HG03378 (cell line): ENCODE data around the gene EMILIN3.

ENCODE experiments used
- ATAC-seq: cut with Tn5 transposase; IDR thresholded peaks from one replicate; pipeline ENCODE4 v1.9.1; 2021; ENCODE audit warnings: mild to moderate bottlenecking, moderate library complexity; ENCODE audit not compliant: unreplicated experiment

The EMILIN3 gene

DNA sequence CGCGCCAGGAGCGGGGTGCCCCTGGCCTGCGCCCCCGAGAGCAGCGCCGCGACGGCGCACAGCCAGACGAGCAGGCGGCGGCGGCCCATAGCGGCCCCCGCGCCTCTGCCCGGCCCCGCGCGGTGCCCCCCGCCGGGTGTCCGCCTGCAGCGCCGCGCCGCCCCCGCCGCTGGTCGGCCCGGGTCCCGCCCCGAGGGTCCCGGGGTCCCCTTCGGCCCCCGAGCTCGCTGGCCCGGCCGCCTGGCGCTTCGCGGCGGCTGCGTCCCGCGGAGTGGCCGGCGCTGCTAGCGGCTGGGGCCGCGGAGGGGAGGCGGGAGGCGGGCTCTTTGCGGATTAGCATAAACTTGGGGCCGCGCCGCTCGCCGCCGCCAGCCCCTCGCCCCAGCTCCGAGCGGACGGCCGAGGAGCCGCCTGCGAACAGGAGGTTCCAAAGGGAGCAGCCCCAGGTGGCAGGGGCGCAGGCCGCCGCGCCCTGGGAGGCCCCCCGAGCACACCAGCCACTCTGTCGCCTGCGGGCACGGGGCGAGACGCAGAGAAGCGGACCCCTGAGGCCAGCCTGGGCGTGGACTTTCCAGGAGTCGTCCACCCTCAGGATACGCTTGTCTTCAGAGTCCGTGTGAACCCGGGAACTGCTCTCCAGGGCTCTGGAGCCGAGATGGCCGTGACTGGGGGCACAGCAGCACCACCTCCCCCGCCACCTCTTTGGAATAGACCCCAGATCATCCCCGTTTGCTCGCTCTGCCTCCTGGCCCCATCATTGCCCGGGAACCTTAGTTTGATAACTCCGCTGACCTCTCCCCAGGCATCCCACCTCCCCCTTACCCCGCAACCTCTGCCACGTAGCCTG lies at the start of gene EMILIN3:
Gene EMILIN3 (minus strand): TSS at position 273 of the 847 bp plus-strand sequence. CDS start 184 bp downstream, at position 89.
- ATAC-seq, result no peak

- no peak for ATAC-seq
These were observed 48.6 kb upstream of the EMILIN3 start for GRCh38 chr20:41415191-41415590.

GRCh38 chr20:41413169-41413568 lies 46.6 kb upstream of the EMILIN3 start:
- no peak for ATAC-seq

- ATAC-seq, result no peak
These were observed 45.9 kb upstream of the EMILIN3 start for GRCh38 chr20:41412324-41413120.

DNA sequence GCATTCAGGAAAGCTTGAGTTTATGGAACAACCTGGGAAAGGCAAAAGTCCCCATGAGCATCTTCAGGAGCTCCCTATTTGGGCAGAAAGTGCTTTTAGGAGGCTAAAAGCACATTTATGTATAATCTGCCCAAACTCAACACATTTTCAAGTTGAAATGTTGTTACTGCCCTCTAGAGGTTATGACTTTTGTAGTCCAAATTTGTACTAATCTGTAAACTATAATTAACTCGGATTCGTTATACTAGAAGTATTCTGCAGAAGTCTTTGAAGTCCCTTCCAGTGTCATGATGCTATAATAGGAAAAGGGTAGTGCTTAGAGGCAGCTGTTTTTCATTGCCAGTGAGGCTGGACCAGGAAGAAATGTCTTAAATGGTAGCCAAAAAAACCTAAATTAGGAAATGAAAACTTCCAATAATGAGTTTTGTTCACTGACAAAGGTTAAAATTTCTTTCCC lies 44.8 kb upstream of the EMILIN3 start:
- ATAC-seq, result no peak

DNA sequence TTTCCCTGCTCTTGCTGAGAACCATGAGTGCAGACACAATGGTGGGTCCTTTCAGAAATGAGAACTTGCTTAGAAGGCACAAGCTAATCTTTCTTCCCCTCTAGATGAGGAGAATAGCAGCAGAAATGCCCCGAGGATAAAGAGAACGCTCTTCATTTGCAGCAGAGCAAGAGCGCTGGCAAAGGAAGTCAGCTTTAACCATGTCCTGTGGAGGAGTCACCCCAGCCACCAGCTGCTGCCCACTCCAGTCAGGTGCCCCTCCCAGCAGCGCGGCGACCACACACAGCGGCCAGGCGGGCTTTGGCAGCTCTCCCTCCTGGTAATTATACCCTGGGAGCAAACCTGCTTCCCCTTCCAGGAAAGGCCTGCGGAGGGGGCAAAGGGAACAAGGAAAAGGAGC lies 42.4 kb upstream of the EMILIN3 start:
- ATAC-seq, result no peak

DNA sequence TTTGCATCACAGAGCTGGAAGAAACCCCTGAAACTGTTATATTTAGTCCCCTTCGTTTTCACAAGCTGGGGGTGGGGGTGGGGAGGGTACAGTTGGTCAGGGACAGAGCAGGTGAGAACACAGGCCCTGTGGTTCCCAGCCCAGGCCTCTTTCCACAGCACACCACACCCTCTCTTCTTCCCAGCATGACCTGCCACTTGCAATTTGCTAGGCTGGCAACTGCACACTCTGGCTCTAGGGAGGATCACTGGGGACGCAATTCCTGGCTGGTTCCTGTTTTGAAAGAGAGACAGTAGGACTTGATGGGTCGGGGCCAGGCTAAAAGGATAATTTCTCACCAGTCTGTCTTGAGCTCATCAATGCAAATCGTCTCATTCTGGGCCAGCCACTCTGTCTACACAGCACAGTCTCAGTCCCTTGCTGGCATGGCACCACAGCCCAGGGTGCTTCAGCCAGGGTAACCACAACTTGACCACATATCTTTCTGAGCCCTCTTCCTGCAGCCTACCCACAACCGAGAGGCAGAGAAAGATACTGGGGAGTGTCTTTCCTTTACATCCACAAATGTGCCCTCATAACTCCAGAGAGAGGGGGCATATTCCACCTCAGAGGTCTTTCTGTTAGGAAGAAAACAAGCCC lies 41.7 kb upstream of the EMILIN3 start:
- no peak for ATAC-seq

DNA sequence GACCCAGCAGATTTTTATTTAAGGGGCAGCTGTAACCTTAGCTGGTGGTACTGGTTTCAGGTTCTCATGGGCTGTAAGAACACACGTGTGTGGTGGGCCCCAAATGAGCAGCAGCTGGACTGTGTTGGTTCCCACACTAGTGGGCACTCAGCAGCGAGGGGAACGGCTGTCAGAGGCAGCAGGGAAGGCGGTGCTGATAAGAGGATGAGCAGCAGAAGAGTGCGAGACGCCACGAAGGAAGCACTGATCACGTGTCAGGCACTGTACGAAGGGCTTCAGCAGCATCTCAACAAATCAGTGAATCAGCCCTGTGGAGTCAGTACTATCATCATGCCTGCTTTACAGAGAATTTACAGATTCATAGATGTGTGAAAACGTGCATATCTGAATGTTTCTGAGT lies 41.0 kb upstream of the EMILIN3 start:
- no peak for ATAC-seq

DNA sequence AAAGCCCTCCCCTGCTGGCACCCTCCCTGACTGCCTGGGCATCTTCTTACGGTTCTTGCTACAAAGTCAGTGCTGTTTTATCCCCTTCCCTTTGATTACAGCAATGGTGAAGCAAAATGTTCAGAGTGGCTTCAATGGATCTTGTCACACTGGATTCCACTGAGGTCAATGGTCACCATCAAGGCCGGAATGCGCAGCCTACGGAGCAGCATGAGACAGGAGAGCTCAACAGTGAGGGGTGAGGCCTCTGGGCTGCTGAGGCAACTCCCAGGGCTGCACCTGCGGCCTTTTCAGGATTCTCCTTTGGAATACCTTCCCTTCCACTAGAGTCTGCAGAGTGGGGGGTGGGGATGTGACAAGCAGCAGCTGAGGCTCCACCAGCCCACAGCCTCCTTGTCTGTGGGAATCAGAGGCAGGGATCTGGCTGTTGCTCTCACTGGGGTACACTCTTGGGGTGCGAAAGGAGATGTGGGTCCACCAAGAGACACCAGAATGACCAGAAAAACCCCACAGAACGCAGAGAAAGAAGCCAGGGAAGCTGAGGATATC lies 40.4 kb upstream of the EMILIN3 start:
- no peak for ATAC-seq

GRCh38 chr20:41406353-41406752 lies 39.7 kb upstream of the EMILIN3 start:
- no peak for ATAC-seq

- no peak for ATAC-seq
These were observed 38.8 kb upstream of the EMILIN3 start for GRCh38 chr20:41405436-41405835.

- no peak for ATAC-seq
These were observed 37.0 kb upstream of the EMILIN3 start for GRCh38 chr20:41403604-41404003.

GRCh38 chr20:41398408-41398807 lies 31.8 kb upstream of the EMILIN3 start:
- no peak for ATAC-seq

- no peak for ATAC-seq
These were observed 29.3 kb upstream of the EMILIN3 start for GRCh38 chr20:41395667-41396664.

GRCh38 chr20:41394931-41395666 lies 28.5 kb upstream of the EMILIN3 start:
- ATAC-seq, result no peak

GRCh38 chr20:41394081-41394480 lies 27.5 kb upstream of the EMILIN3 start:
- no peak for ATAC-seq

GRCh38 chr20:41393705-41394066 lies 27.1 kb upstream of the EMILIN3 start:
- ATAC-seq, result no peak

GRCh38 chr20:41392871-41393704 lies 26.5 kb upstream of the EMILIN3 start:
- no peak for ATAC-seq
